Body of pancreas (tissue), 4 donors: Measurements from ENCODE around the gene IL10.

Experiments
- CTCF ChIP-seq, 7 experiments: fragments of 450-650 bp in 4 of 7; fragments of 200-600 bp in 3 of 7; sonication (generic) in 3 of 7; IDR thresholded peaks; one replicate each; pipeline ENCODE4 v1.5.1; 2016 to 2019; ENCODE audit warnings: antibody characterized with exemption in 7 of 7
- POLR2A ChIP-seq, 3 donors: fragments of 450-650 bp; IDR thresholded peaks; one replicate each; pipeline ENCODE4 v1.6.1; 2016; ENCODE audit warnings: antibody characterized with exemption in 3 of 3, mild to moderate bottlenecking in 2 of 3

- TF ChIP-seq CTCF (IDR thresholded peaks at IDR 0.05) (no peak), POLR2A (IDR thresholded peaks at IDR 0.05) (no peak)
Measured at GRCh38 chr1:206771338-206771692, 979 bp downstream of the IL10 start.
